HEK293 (cell line): Measurements from ENCODE around the gene IL15RA.

Experiments
- BCL11A ChIP-seq: fragments of 450-650 bp; formaldehyde crosslinking; IDR thresholded peaks from 2 replicates; pipeline ENCODE4 v1.5.1; 2016; ENCODE audit warnings: low read depth, missing biosample characterization, missing genetic modification characterization
- GLIS2 ChIP-seq: fragments of 450-650 bp; formaldehyde crosslinking; IDR thresholded peaks from 2 replicates; pipeline ENCODE4 v1.5.1; 2016; ENCODE audit warnings: missing biosample characterization, missing genetic modification characterization
- KLF10 ChIP-seq: fragments of 450-650 bp; IDR thresholded peaks from 2 replicates; pipeline ENCODE4 v1.5.1; 2018; ENCODE audit warnings: missing biosample characterization, mild to moderate bottlenecking, missing genetic modification characterization
- PRDM1 ChIP-seq: fragments of 450-650 bp; formaldehyde crosslinking; IDR thresholded peaks from 2 replicates; pipeline ENCODE4; 2016; ENCODE audit warnings: missing biosample characterization, missing genetic modification characterization
- SCRT1 ChIP-seq: fragments of 450-650 bp; formaldehyde crosslinking; IDR thresholded peaks from 2 replicates; pipeline ENCODE4 v1.5.1; 2016; ENCODE audit warnings: missing biosample characterization, missing genetic modification characterization, borderline replicate concordance
- TCF7L2 ChIP-seq: IDR thresholded peaks from 2 replicates; pipeline ENCODE4 v1.6.1; 2011; ENCODE audit warnings: low read depth, mild to moderate bottlenecking, inconsistent platforms, low read length, moderate library complexity, borderline replicate concordance
- ZBTB11 ChIP-seq: fragments of 450-650 bp; formaldehyde crosslinking; conservative IDR thresholded peaks from 2 replicates; pipeline ENCODE4 v1.5.1; 2016; ENCODE audit warnings: low read depth, missing biosample characterization, missing genetic modification characterization
- ZBTB20 ChIP-seq: fragments of 450-650 bp; formaldehyde crosslinking; IDR thresholded peaks from 2 replicates; pipeline ENCODE4 v1.5.1; 2016; ENCODE audit warnings: missing biosample characterization, missing genetic modification characterization
- ZBTB7A ChIP-seq: fragments of 450-650 bp; formaldehyde crosslinking; IDR thresholded peaks from 2 replicates; pipeline ENCODE4 v1.5.1; 2016; ENCODE audit warnings: low read depth, missing biosample characterization, missing genetic modification characterization
- ZFP3 ChIP-seq: fragments of 450-650 bp; formaldehyde crosslinking; IDR thresholded peaks from 2 replicates; pipeline ENCODE4 v1.5.1; 2016; ENCODE audit warnings: low read depth, missing biosample characterization, missing genetic modification characterization
- ZNF132 ChIP-seq: fragments of 450-650 bp; formaldehyde crosslinking; IDR thresholded peaks from 2 replicates; pipeline ENCODE4 v1.5.1; 2017; ENCODE audit warnings: missing biosample characterization, missing genetic modification characterization, borderline replicate concordance
- ZNF133 ChIP-seq: fragments of 450-650 bp; formaldehyde crosslinking; IDR thresholded peaks from 2 replicates; pipeline ENCODE4 v1.5.1; 2016; ENCODE audit warnings: missing biosample characterization, missing genetic modification characterization
- ZNF155 ChIP-seq: fragments of 450-650 bp; formaldehyde crosslinking; IDR thresholded peaks from 2 replicates; pipeline ENCODE4 v1.5.1; 2016; ENCODE audit warnings: missing biosample characterization, missing genetic modification characterization
- ZNF175 ChIP-seq: fragments of 450-650 bp; formaldehyde crosslinking; IDR thresholded peaks from 2 replicates; pipeline ENCODE4 v1.5.1; 2016; ENCODE audit warnings: missing biosample characterization, missing genetic modification characterization
- ZNF223 ChIP-seq: fragments of 450-650 bp; formaldehyde crosslinking; IDR thresholded peaks from 2 replicates; pipeline ENCODE4 v1.5.1; 2016; ENCODE audit warnings: missing biosample characterization, missing genetic modification characterization
- ZNF324 ChIP-seq: fragments of 450-650 bp; formaldehyde crosslinking; IDR thresholded peaks from 2 replicates; pipeline ENCODE4 v1.5.1; 2016; ENCODE audit warnings: missing biosample characterization, missing genetic modification characterization
- ZNF335 ChIP-seq: fragments of 450-650 bp; formaldehyde crosslinking; conservative IDR thresholded peaks from 2 replicates; pipeline ENCODE4 v1.5.1; 2016; ENCODE audit warnings: missing biosample characterization, missing genetic modification characterization
- ZNF341 ChIP-seq: fragments of 450-650 bp; formaldehyde crosslinking; IDR thresholded peaks from 2 replicates; pipeline ENCODE4; 2016; ENCODE audit warnings: low read depth, missing biosample characterization, missing genetic modification characterization
- ZNF488 ChIP-seq: fragments of 450-650 bp; formaldehyde crosslinking; IDR thresholded peaks from 2 replicates; pipeline ENCODE4 v1.5.1; 2016; ENCODE audit warnings: missing biosample characterization, missing genetic modification characterization
- ZNF514 ChIP-seq: fragments of 450-650 bp; formaldehyde crosslinking; IDR thresholded peaks from 2 replicates; pipeline ENCODE4 v1.5.1; 2016; ENCODE audit warnings: missing biosample characterization, missing genetic modification characterization
- ZNF530 ChIP-seq: fragments of 450-650 bp; formaldehyde crosslinking; IDR thresholded peaks from 2 replicates; pipeline ENCODE4 v1.5.1; 2016; ENCODE audit warnings: low read depth, missing biosample characterization, missing genetic modification characterization
- ZNF596 ChIP-seq: fragments of 450-650 bp; IDR thresholded peaks from 2 replicates; pipeline ENCODE4 v1.5.0; 2018; ENCODE audit warnings: missing biosample characterization, mild to moderate bottlenecking, missing genetic modification characterization, moderate library complexity
- ZNF621 ChIP-seq: fragments of 450-650 bp; formaldehyde crosslinking; IDR thresholded peaks from 2 replicates; pipeline ENCODE4 v1.5.1; 2017; ENCODE audit warnings: missing biosample characterization, missing genetic modification characterization
- ZNF639 ChIP-seq: fragments of 450-650 bp; formaldehyde crosslinking; IDR thresholded peaks from 2 replicates; pipeline ENCODE4 v1.5.1; 2016; ENCODE audit warnings: missing biosample characterization, missing genetic modification characterization
- ZNF776 ChIP-seq: fragments of 450-650 bp; formaldehyde crosslinking; IDR thresholded peaks from 2 replicates; pipeline ENCODE4 v1.5.0; 2017; ENCODE audit warnings: missing biosample characterization, missing genetic modification characterization, borderline replicate concordance
- ZSCAN23 ChIP-seq: fragments of 450-650 bp; formaldehyde crosslinking; IDR thresholded peaks from 2 replicates; pipeline ENCODE4 v1.5.1; 2016; ENCODE audit warnings: missing biosample characterization, missing genetic modification characterization
- TF ChIP-seq, protein P1 (sequence below): fragments of 450-650 bp; formaldehyde crosslinking; IDR thresholded peaks from 2 replicates; pipeline ENCODE4 v1.5.1; 2016; ENCODE audit warnings: missing biosample characterization, missing genetic modification characterization
- TF ChIP-seq, protein P2 (sequence below): fragments of 450-650 bp; formaldehyde crosslinking; IDR thresholded peaks from 2 replicates; pipeline ENCODE4 v1.5.1; 2017; ENCODE audit warnings: missing biosample characterization, mild to moderate bottlenecking, missing genetic modification characterization, moderate library complexity
- TF ChIP-seq, protein P3 (sequence below): fragments of 450-650 bp; formaldehyde crosslinking; IDR thresholded peaks from 2 replicates; pipeline ENCODE4 v1.5.1; 2017; ENCODE audit warnings: missing biosample characterization, missing genetic modification characterization

Gene IL15RA

DNA sequence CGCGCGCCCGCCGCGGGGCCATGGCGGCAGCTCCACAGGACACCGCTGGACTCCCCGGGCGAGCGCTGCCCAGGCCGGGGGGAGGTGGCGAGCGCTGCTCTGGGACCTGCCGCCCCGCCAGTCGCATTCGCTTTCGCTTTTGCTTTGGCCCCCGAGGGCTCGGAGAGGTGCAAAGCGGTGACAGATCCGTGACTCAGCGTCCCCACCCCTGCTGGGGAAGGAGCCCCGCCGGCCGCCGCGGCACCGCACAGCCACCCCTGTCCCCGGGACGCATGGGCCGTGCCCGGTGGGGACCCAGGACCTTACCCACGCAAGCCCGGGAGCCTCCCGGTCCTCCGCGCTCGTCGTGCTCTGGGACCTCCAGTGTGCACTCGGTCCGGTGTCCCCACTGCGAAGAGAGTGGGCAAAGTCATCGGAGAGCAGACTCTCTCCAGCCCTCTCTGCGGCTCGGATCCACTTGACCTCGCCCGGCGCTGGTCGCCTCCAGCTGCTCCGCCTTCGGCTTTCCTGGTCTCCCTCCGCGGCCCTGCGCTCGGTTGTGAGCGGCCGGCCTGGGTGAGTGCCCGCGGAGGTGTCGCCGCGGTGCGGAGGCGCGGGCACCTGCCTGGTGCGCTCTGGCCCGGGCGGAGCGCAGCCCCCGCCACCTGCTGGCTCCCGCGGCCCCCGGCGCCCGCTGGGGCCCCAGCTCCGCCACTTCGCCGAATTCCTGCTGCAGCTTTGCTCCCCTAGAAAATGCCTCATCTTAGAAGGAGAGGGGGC, at the start of gene IL15RA (continued):
- TF ChIP-seq, protein P1, sequence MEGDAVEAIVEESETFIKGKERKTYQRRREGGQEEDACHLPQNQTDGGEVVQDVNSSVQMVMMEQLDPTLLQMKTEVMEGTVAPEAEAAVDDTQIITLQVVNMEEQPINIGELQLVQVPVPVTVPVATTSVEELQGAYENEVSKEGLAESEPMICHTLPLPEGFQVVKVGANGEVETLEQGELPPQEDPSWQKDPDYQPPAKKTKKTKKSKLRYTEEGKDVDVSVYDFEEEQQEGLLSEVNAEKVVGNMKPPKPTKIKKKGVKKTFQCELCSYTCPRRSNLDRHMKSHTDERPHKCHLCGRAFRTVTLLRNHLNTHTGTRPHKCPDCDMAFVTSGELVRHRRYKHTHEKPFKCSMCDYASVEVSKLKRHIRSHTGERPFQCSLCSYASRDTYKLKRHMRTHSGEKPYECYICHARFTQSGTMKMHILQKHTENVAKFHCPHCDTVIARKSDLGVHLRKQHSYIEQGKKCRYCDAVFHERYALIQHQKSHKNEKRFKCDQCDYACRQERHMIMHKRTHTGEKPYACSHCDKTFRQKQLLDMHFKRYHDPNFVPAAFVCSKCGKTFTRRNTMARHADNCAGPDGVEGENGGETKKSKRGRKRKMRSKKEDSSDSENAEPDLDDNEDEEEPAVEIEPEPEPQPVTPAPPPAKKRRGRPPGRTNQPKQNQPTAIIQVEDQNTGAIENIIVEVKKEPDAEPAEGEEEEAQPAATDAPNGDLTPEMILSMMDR (tag by site-specific recombination): peak; percentile 62; the same call in 1 of the 2 replicates
- TF ChIP-seq ZNF155 (tag by site-specific recombination): no peak
- TF ChIP-seq ZNF175 (tag by site-specific recombination): no peak
- TF ChIP-seq KLF10: 0 out of 2 replicates have a peak, but pooled peaks have one; percentile 41
- no peak for TF ChIP-seq ZNF223 (tag by site-specific recombination)
- TF ChIP-seq ZBTB7A: peak; percentile 70; the same call in 1 of the 2 replicates
- no peak for TF ChIP-seq ZNF530 (tag by site-specific recombination)
- no peak for TF ChIP-seq ZNF514 (tag by site-specific recombination)
- peak; percentile 60 for TF ChIP-seq ZBTB11 (tag by site-specific recombination)
- no peak for TF ChIP-seq ZSCAN23
- peak; percentile 73 for TF ChIP-seq BCL11A (tag by site-specific recombination)
- TF ChIP-seq, protein P2, sequence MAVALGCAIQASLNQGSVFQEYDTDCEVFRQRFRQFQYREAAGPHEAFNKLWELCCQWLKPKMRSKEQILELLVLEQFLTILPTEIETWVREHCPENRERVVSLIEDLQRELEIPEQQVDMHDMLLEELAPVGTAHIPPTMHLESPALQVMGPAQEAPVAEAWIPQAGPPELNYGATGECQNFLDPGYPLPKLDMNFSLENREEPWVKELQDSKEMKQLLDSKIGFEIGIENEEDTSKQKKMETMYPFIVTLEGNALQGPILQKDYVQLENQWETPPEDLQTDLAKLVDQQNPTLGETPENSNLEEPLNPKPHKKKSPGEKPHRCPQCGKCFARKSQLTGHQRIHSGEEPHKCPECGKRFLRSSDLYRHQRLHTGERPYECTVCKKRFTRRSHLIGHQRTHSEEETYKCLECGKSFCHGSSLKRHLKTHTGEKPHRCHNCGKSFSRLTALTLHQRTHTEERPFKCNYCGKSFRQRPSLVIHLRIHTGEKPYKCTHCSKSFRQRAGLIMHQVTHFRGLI (tag by site-specific recombination): no peak
- no peak for TF ChIP-seq SCRT1 (tag by site-specific recombination)
- TF ChIP-seq ZNF133 (tag by site-specific recombination): no peak
- no peak for TF ChIP-seq ZNF488
- no peak for TF ChIP-seq ZNF621 (tag by site-specific recombination)
- TF ChIP-seq, protein P3, sequence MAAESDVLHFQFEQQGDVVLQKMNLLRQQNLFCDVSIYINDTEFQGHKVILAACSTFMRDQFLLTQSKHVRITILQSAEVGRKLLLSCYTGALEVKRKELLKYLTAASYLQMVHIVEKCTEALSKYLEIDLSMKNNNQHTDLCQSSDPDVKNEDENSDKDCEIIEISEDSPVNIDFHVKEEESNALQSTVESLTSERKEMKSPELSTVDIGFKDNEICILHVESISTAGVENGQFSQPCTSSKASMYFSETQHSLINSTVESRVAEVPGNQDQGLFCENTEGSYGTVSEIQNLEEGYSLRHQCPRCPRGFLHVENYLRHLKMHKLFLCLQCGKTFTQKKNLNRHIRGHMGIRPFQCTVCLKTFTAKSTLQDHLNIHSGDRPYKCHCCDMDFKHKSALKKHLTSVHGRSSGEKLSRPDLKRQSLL (tag by site-specific recombination): no peak
- peak; percentile 83 for TF ChIP-seq GLIS2
- TF ChIP-seq ZNF596 (tag by site-specific recombination): 0 out of 2 replicates have a peak, but pooled peaks have one; percentile 10
- peak; percentile 98 for TF ChIP-seq ZBTB20 (tag by site-specific recombination)
- peak; percentile 56; the same call in 1 of the 2 replicates for TF ChIP-seq PRDM1 (tag by site-specific recombination)
- TF ChIP-seq ZNF335 (tag by site-specific recombination): peak; percentile 99
- TF ChIP-seq TCF7L2: no peak
- TF ChIP-seq ZNF776 (tag by site-specific recombination): no peak
- TF ChIP-seq ZNF132 (tag by site-specific recombination): no peak
- TF ChIP-seq ZNF324 (tag by site-specific recombination): peak; percentile 64; the same call in 1 of the 2 replicates
- TF ChIP-seq ZNF341 (tag by site-specific recombination): peak; percentile 84
- no peak for TF ChIP-seq ZFP3
- TF ChIP-seq ZNF639: no peak
